B cell (primary cell): ENCODE results near the gene CYP2A13. TPM values are rescaled to one million over a fixed set of nuclear protein-coding genes. Genes with fewer than 3 reads are reported as not detected.

Experiments used
- ATAC-seq: fragments of 200-7000 bp; cut with Tn5 transposase; one replicate; pipeline ENCODE4 v1.10.0; 2021; ENCODE audit warnings: low read depth, mild to moderate bottlenecking, moderate number of reproducible peaks, moderate library complexity
- CTCF ChIA-PET: fragments of 350-600 bp; sonication (Branson Sonifier 250); formaldehyde crosslinking; loops from one replicate; lab custom pipeline; 2021; ENCODE audit warnings: antibody characterized with exemption, inconsistent platforms; lab: Charles Lee
- POLR2A ChIA-PET: fragments of 350-600 bp; sonication (Branson Sonifier 250); formaldehyde crosslinking; loops from one replicate; lab custom pipeline; 2021; ENCODE audit warnings: antibody characterized with exemption; lab: Charles Lee
- DNase-seq: peaks from one replicate; pipeline ENCODE4 v3.0.0; 2013
- H2AFZ ChIP-seq: 2 replicates; pipeline ENCODE4 v1.6.1; 2012; ENCODE audit warnings: mild to moderate bottlenecking, low read depth, low read length; ENCODE audit not compliant: insufficient read depth, poor library complexity, severe bottlenecking
- H3K27ac ChIP-seq, 2 donors: 1 replicate in 1 of 2; 2 replicates in 1 of 2; pipeline ENCODE4 v1.5.1; 2012 to 2013; ENCODE audit warnings: low read length in 2 of 2, mild to moderate bottlenecking in 2 of 2, moderate library complexity in 1 of 2
- H3K27me3 ChIP-seq, 4 experiments: fragments of 200-600 bp in 1 of 4; sonication (generic) in 1 of 4; replicated peaks in 1 of 4; 1 replicate in 2 of 4; 2 replicates in 2 of 4; pipeline versions ENCODE4 v1.6.1 to v1.7.0; 2013 to 2016; ENCODE audit warnings: low read length in 3 of 4, mild to moderate bottlenecking in 2 of 4, mixed read lengths in 1 of 4, moderate library complexity in 1 of 4; ENCODE audit not compliant: insufficient read depth in 4 of 4, control insufficient read depth in 3 of 4; ENCODE audit errors: control extremely low read depth in 1 of 4
- H3K36me3 ChIP-seq, 2 experiments: replicated peaks in 1 of 2; 1 replicate in 1 of 2; 2 replicates in 1 of 2; pipeline versions ENCODE4 v1.6.1 to v1.7.1; 2013; ENCODE audit warnings: low read length in 1 of 2; ENCODE audit not compliant: insufficient read depth in 2 of 2, control insufficient read depth in 1 of 2; ENCODE audit errors: control extremely low read depth in 1 of 2, extremely low read depth in 1 of 2
- H3K4me1 ChIP-seq, 2 donors: fragments of 200-600 bp in 1 of 2; sonication (generic) in 1 of 2; 1 replicate in 1 of 2; 2 replicates in 1 of 2; pipeline versions ENCODE4 v1.5.1 to v1.6.1; 2013 to 2017; ENCODE audit warnings: low read length in 2 of 2; ENCODE audit not compliant: control insufficient read depth in 2 of 2, insufficient read depth in 2 of 2
- H3K4me2 ChIP-seq: replicated peaks from 2 replicates; pipeline ENCODE3; 2012; ENCODE audit warnings: mild to moderate bottlenecking, low read depth, low read length; ENCODE audit not compliant: poor library complexity, severe bottlenecking
- H3K4me3 ChIP-seq, 5 experiments: fragments of 200-600 bp in 1 of 5; sonication (generic) in 1 of 5; 1 replicate in 3 of 5; 2 replicates in 2 of 5; pipeline versions ENCODE4 v1.5.1 to v1.7.0; 2011 to 2016; ENCODE audit warnings: low read length in 4 of 5, mild to moderate bottlenecking in 4 of 5, low read depth in 2 of 5, control low read depth in 1 of 5, moderate library complexity in 1 of 5; ENCODE audit not compliant: insufficient read depth in 1 of 5; ENCODE audit errors: control extremely low read depth in 1 of 5, extremely low read depth in 1 of 5
- H3K79me2 ChIP-seq: fragments of 200-600 bp; sonication (generic); one replicate; pipeline ENCODE4 v1.6.0; 2016; ENCODE audit warnings: low read length; ENCODE audit not compliant: control insufficient read depth, insufficient read depth
- H3K9ac ChIP-seq: fragments of 200-600 bp; sonication (generic); 2 replicates; pipeline ENCODE4 v1.6.1; 2017; ENCODE audit warnings: mild to moderate bottlenecking, low read length, moderate library complexity
- H3K9me3 ChIP-seq, 3 donors: one replicate each; pipeline versions ENCODE4 v1.6.1 to v1.7.1; 2013; ENCODE audit warnings: low read length in 2 of 3; ENCODE audit not compliant: control insufficient read depth in 2 of 3, insufficient read depth in 1 of 3; ENCODE audit errors: control extremely low read depth in 1 of 3
- H4K20me1 ChIP-seq: 2 replicates; pipeline ENCODE4 v1.6.0; 2012; ENCODE audit warnings: mild to moderate bottlenecking, low read length; ENCODE audit not compliant: insufficient read depth, control insufficient read depth, poor library complexity, severe bottlenecking
- H3K27ac Mint-ChIP-seq: one replicate; pipeline ENCODE4 v1.8.0; 2021; ENCODE audit warnings: mixed read lengths
- H3K27me3 Mint-ChIP-seq: one replicate; pipeline ENCODE4 v1.8.0; 2021; ENCODE audit warnings: mixed read lengths
- H3K4me1 Mint-ChIP-seq: one replicate; pipeline ENCODE4 v1.8.0; 2021; ENCODE audit warnings: mixed read lengths
- H3K4me3 Mint-ChIP-seq: one replicate; pipeline ENCODE4 v1.8.0; 2021; ENCODE audit warnings: mixed read lengths
- H3K9me3 Mint-ChIP-seq: one replicate; pipeline ENCODE4 v1.8.0; 2022; ENCODE audit warnings: mixed read lengths; ENCODE audit not compliant: insufficient read depth
- EZH2 ChIP-seq: IDR thresholded peaks from 2 replicates; pipeline ENCODE4 v1.6.1; 2012; ENCODE audit warnings: borderline replicate concordance, low read depth, mild to moderate bottlenecking, moderate library complexity, low read length; ENCODE audit not compliant: insufficient read depth, poor library complexity, severe bottlenecking
- WGBS: methylation state at CpG from one replicate; pipeline ENCODE4 v1.1.5; 2013; ENCODE audit warnings: missing lambda C conversion rate; ENCODE audit not compliant: insufficient coverage; 5-methylcytosine and 5-hydroxymethylcytosine counted together
- intact Hi-C: fragments of 100-400 bp; cut with micrococcal nuclease; formaldehyde crosslinking; loops from one replicate; pipeline ENCODE4 v1.10.0; 2022
- polyA plus RNA-seq: library from polyadenylated mRNA; depleted of rRNA; stranded (reverse); fragments of >200 nt; gene quantifications from 2 replicates; pipeline ENCODE4 v1.2.3, GENCODE V29; 2012
- total RNA-seq, 2 donors: library from RNA; stranded (reverse); fragments of 120-200 nt in 1 of 2; gene quantifications; 1 replicate in 1 of 2; 2 replicates in 1 of 2; pipeline versions ENCODE4 v1.2.3 to v1.2.4, GENCODE V29; 2013 to 2022
- TF ChIP-seq, protein P1 (sequence below): fragments of 200-600 bp; IDR thresholded peaks from one replicate; pipeline ENCODE4 v1.8.0; 2022; ENCODE audit warnings: antibody characterized with exemption, mild to moderate bottlenecking

The CYP2A13 gene
- total and polyA plus RNA-seq, 2 donors (not counting 1 experiment from before 2014, with no cell fraction given), result not detected

- Histone ChIP-seq H3K27me3 (peaks cover 0 to 14% (median 1%) of the 10 kb centered on the region in 4 experiments), H3K79me2 (no peaks in the 10 kb centered on the region), H3K9ac (no peak overlapping the region), H3K36me3 (no peaks in the 10 kb centered on the region), H3K4me2 (no peak overlapping the region), H3K4me3 (no peak overlapping the region), H3K27ac (no peak overlapping the region), H3K4me1 (no peaks in the 10 kb centered on the region), H2AFZ (no peak overlapping the region), H4K20me1 (no peaks in the 10 kb centered on the region), H3K9me3 (no peaks in the 10 kb centered on the region)
- WGBS, result 8% methylated on average over 32 of the region's 32 CpGs
- TF ChIP-seq, protein P1, sequence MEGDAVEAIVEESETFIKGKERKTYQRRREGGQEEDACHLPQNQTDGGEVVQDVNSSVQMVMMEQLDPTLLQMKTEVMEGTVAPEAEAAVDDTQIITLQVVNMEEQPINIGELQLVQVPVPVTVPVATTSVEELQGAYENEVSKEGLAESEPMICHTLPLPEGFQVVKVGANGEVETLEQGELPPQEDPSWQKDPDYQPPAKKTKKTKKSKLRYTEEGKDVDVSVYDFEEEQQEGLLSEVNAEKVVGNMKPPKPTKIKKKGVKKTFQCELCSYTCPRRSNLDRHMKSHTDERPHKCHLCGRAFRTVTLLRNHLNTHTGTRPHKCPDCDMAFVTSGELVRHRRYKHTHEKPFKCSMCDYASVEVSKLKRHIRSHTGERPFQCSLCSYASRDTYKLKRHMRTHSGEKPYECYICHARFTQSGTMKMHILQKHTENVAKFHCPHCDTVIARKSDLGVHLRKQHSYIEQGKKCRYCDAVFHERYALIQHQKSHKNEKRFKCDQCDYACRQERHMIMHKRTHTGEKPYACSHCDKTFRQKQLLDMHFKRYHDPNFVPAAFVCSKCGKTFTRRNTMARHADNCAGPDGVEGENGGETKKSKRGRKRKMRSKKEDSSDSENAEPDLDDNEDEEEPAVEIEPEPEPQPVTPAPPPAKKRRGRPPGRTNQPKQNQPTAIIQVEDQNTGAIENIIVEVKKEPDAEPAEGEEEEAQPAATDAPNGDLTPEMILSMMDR, result no peak
- TF ChIP-seq EZH2, result no peak
- POLR2A ChIA-PET, result no interaction called here
- no peak for DNase-seq
- Mint-ChIP-seq H3K4me1 (no peaks in the 10 kb centered on the region), H3K4me3 (no peak overlapping the region), H3K27ac (no peak overlapping the region), H3K27me3 (peaks cover 65% of the 10 kb centered on the region), H3K9me3 (no peaks in the 10 kb centered on the region)
- ATAC-seq, result no peak
- intact Hi-C loops, result no loop called here
- CTCF ChIA-PET, result no interaction called here
Measured at GRCh38 chr19:41089959-41090358, 1.7 kb downstream of the CYP2A13 start.

DNA sequence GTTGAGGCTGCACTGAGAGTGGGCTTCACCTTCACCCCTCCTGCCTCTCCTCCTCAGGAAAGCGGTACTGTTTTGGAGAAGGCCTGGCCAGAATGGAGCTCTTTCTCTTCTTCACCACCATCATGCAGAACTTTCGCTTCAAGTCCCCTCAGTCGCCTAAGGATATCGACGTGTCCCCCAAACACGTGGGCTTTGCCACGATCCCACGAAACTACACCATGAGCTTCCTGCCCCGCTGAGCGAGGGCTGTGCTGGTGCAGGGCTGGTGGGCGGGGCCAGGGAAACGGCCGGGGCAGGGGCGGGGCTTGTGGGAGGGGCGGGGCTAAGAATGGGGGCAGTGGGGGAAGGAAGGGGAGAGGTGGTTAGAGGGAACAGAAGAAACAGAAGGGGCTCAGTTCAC lies 7.5 kb downstream of the CYP2A13 start:
- H3K4me1 Mint-ChIP-seq, result no peaks in the 10 kb centered on the region
- no peak for ATAC-seq
- 100% methylated on average over 1 of the region's 15 CpGs for WGBS

More for the DNA sequence above, 7.5 kb downstream of the CYP2A13 start:
- TF ChIP-seq, protein P1, result no peak
- TF ChIP-seq EZH2, result no peak
- no peak overlapping the region for H2AFZ ChIP-seq
- Mint-ChIP-seq H3K27ac (no peak overlapping the region), H3K4me3 (no peak overlapping the region), H3K9me3 (peaks cover 3% of the 10 kb centered on the region), H3K27me3 (peaks cover 43% of the 10 kb centered on the region)
- POLR2A ChIA-PET, result no interaction called here
- H3K27me3 ChIP-seq, result peaks cover 0 to 4% (median 0%) of the 10 kb centered on the region in 4 experiments
- H3K4me3 ChIP-seq, result no peak overlapping the region
- H3K79me2 ChIP-seq, result no peaks in the 10 kb centered on the region
- no peak overlapping the region for H3K27ac ChIP-seq
- no peak overlapping the region for H3K4me2 ChIP-seq
- CTCF ChIA-PET, result no interaction called here
- H3K4me1 ChIP-seq, result no peaks in the 10 kb centered on the region
- no peak for DNase-seq
- H3K36me3 ChIP-seq, result no peaks in the 10 kb centered on the region
- H3K9me3 ChIP-seq, result peaks cover 0 to 7% (median 1%) of the 10 kb centered on the region in 3 donors
- H4K20me1 ChIP-seq, result no peaks in the 10 kb centered on the region
- H3K9ac ChIP-seq, result no peak overlapping the region
- intact Hi-C loops, result no loop called here
